ENCODE data around the gene PPP3CB.

DNA sequence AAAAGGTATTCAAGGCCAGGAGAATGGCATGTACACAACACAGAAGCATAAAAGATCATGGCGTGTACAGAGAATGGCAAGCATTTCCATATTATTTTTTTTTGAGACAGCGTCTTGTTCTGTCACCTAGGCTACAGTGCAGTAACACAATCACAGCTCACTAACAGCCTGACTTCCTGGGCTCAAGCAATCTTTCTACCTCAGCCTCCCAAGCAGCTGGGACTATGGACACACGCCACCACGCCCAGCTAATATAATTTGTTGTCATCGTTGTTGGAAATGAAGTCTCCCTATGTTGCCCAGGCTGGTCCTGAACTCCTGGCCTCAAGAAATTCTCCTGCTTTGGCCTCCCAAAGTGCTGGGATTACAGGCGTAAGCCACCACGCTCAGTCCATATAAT lies 109.2 kb downstream of the PPP3CB start:
- TF ChIP-seq YY1 (IDR thresholded peaks at IDR 0.05; ENCODE audit: insufficient read depth, insufficient read length), result no peak
- no peak for TF ChIP-seq ZNF274 (IDR thresholded peaks at IDR 0.05; ENCODE audit: low read depth, low read length)
- TF ChIP-seq SUZ12 (IDR thresholded peaks at IDR 0.05; ENCODE audit: extremely low read depth, insufficient read depth, insufficient read length), result no peak

All from NT2/D1 (cell line).